Osteocyte (in vitro differentiated cells): Measurements from ENCODE around the gene CDC25B. TPM values are rescaled to one million over a fixed set of nuclear protein-coding genes. Genes with fewer than 3 reads are reported as not detected.

ENCODE experiments used
- DNase-seq: peaks from one replicate; pipeline ENCODE4 v3.0.0; 2021; ENCODE audit warnings: mixed read lengths; ENCODE audit not compliant: unreplicated experiment; ENCODE audit errors: extremely low spot score
- H3K27ac Mint-ChIP-seq: one replicate; pipeline ENCODE4 v1.8.0; 2021; ENCODE audit warnings: mild to moderate bottlenecking, mixed read lengths; ENCODE audit not compliant: unreplicated experiment
- H3K27me3 Mint-ChIP-seq: one replicate; pipeline ENCODE4 v1.8.0; 2021; ENCODE audit warnings: mixed read lengths; ENCODE audit not compliant: unreplicated experiment
- H3K36me3 Mint-ChIP-seq: one replicate; pipeline ENCODE4 v1.8.0; 2021; ENCODE audit warnings: mixed read lengths; ENCODE audit not compliant: unreplicated experiment
- H3K4me1 Mint-ChIP-seq: one replicate; pipeline ENCODE4 v1.8.0; 2021; ENCODE audit warnings: mixed read lengths; ENCODE audit not compliant: unreplicated experiment
- H3K4me3 Mint-ChIP-seq: one replicate; pipeline ENCODE4 v1.8.0; 2021; ENCODE audit warnings: mild to moderate bottlenecking, moderate library complexity, mixed read lengths; ENCODE audit not compliant: unreplicated experiment
- H3K9me3 Mint-ChIP-seq: one replicate; pipeline ENCODE4 v1.8.0; 2021; ENCODE audit warnings: mixed read lengths; ENCODE audit not compliant: unreplicated experiment
- CTCF ChIP-seq: fragments of 200-600 bp; sonication (generic); IDR thresholded peaks from 2 replicates; pipeline ENCODE4 v1.5.0; 2021; ENCODE audit warnings: antibody characterized with exemption, mild to moderate bottlenecking, moderate library complexity
- total RNA-seq: library from RNA; stranded (reverse); gene quantifications from 2 replicates; pipeline ENCODE4 v1.2.1, GENCODE V29; 2021

CDC25B gene
- total RNA-seq, 1 donor from 2014 or later: 197 TPM

DNA sequence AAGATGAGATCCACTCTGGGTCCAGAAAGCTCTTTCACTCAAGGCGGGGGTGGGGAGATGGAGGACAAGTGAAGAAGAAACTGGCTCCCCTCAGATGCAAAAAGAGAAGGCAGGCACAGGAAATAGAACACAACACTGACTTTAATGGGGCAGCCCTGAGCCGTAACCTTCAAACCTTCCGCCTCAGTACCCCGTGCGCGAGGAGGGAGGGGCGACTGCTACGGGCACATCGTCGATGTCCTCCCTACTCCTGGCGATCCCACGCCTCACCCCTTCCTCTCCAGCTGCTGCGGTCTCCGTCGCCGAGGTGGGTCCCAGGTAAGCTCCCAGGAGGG lies 18.8 kb upstream of the CDC25B start:
- Mint-ChIP-seq H3K27ac (no peak overlapping the region), H3K36me3 (no peaks in the 10 kb centered on the region), H3K4me1 (peaks cover 22% of the 10 kb centered on the region), H3K9me3 (no peaks in the 10 kb centered on the region), H3K27me3 (no peaks in the 10 kb centered on the region), H3K4me3 (peak overlapping the region; percentile 71)
- no peak for TF ChIP-seq CTCF
- no peak for DNase-seq

GRCh38 chr20:3777716-3778629 lies 18.1 kb upstream of the CDC25B start:
- H3K9me3 Mint-ChIP-seq: no peaks in the 10 kb centered on the region
- DNase-seq: no peak
- no peak for TF ChIP-seq CTCF
- H3K4me1 Mint-ChIP-seq: peaks cover 25% of the 10 kb centered on the region
- H3K27me3 Mint-ChIP-seq: no peaks in the 10 kb centered on the region
- peak overlapping the region; percentile 71 for H3K4me3 Mint-ChIP-seq
- H3K36me3 Mint-ChIP-seq: no peaks in the 10 kb centered on the region
- H3K27ac Mint-ChIP-seq: no peak overlapping the region

GRCh38 chr20:3778976-3779375 lies 17.1 kb upstream of the CDC25B start:
- Mint-ChIP-seq H3K4me3 (no peak overlapping the region), H3K9me3 (no peaks in the 10 kb centered on the region), H3K4me1 (peaks cover 33% of the 10 kb centered on the region), H3K36me3 (no peaks in the 10 kb centered on the region), H3K27ac (no peak overlapping the region), H3K27me3 (no peaks in the 10 kb centered on the region)
- DNase-seq: no peak
- no peak for TF ChIP-seq CTCF

DNA sequence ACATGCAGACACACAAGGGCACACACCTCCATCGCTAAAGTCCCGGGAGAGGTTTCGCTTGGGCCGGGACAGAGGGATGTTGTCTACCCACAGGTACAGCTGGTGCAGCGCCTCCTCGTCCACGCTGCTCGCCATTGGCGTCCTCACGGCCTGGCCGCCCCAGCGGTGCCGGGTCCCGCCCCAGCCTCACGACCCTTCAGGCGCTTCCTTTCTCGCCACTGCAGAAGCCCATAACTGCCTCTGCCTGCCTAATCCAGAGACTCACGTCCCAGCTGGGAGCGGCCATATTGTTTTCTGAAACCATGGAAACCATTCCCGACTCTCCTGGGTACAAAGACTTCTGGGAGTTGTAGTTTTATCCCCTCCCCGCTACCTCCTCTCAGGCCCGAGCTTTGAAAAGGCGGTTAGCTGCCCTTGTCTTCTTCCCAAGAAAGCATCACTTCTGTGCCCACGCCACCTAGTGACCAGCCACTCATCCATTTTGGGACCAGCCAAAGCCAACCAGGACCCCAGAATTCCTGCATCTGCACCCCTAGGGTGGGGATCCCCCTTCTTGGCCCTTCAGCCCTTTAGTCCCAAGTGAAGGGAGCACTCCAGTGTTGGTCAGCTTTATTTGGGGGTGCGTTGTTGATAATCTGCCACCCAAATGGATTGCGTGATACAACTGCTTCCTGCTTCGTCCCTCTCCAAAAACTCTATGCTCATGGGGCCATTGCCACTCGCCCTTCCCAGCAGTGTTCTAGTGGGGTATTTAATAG lies 14.8 kb upstream of the CDC25B start, which contains the start of gene SPEF1:
Gene SPEF1 (minus strand): TSS at position 296 of the 758 bp plus-strand sequence. CDS start 161 bp downstream, at position 135.
- peak; percentile 91 for DNase-seq
- TF ChIP-seq CTCF: peak; percentile 65
- Mint-ChIP-seq H3K9me3 (no peaks in the 10 kb centered on the region), H3K27ac (peak within 1 kb of the TSS; percentile 79), H3K27me3 (no peaks in the 10 kb centered on the region), H3K4me3 (peak within 1 kb of the TSS; percentile 65), H3K4me1 (peaks cover 43% of the 10 kb centered on the region), H3K36me3 (peaks cover 2% of the 10 kb centered on the region)

DNA sequence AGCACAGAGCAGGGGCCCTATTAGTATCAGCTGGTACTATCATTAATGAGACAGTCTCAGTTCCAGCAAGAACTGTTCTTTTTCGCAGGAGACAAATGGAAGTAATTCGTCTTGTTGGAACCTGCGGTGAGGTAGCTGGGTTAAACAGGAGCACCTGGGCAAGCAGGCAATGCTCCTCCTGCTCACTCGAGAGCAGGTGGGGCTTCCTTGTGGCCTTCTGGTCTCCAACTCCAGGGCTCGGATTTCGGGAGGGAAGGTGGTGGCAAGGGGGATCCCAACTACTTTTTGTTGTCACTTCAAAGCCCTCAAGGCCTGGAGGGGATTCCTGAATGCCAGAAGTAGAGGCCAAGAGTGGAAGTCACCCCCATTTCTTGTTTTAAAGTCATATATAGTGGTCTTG lies 13.5 kb upstream of the CDC25B start:
- TF ChIP-seq CTCF: no peak
- Mint-ChIP-seq H3K4me1 (peaks cover 42% of the 10 kb centered on the region), H3K36me3 (peaks cover 2% of the 10 kb centered on the region), H3K4me3 (no peak overlapping the region), H3K27ac (peak overlapping the region; percentile 24), H3K9me3 (no peaks in the 10 kb centered on the region), H3K27me3 (no peaks in the 10 kb centered on the region)
- no peak for DNase-seq
